IMR-90 (cell line): ENCODE results near the gene UNC13B. TPM values are rescaled to one million over a fixed set of nuclear protein-coding genes. Genes with fewer than 3 reads are reported as not detected.
A peak's percentile ranks its signal among the peaks of the same experiment; 100 is the strongest.

ENCODE experiments used
- ATAC-seq: fragments of 200-7000 bp; cut with Tn5 transposase; 2 replicates; pipeline ENCODE4 v1.9.1; 2020; ENCODE audit warnings: low read depth, mild to moderate bottlenecking, moderate library complexity
- BruUV-seq: library from RNA; stranded (reverse); fragments of 400-500 nt; replicated peaks from 2 replicates; lab custom pipeline; 2021; lab: Mats Ljungman, UMichigan
- CTCF ChIA-PET: fragments of 300-600 bp; formaldehyde crosslinking; extraction: SDS; loops from one replicate; lab custom pipeline; 2021; ENCODE audit warnings: antibody characterized with exemption; lab: Yijun Ruan, JAX
- POLR2A ChIA-PET: fragments of 300-600 bp; sonication (Branson Sonifier 250); formaldehyde crosslinking; loops from one replicate; lab custom pipeline; 2022; ENCODE audit warnings: antibody characterized with exemption; ENCODE audit not compliant: unreplicated experiment; lab: Charles Lee
- DNase-seq: peaks from one replicate; pipeline ENCODE4 v3.0.0; 2013
- H2AFZ ChIP-seq: replicated peaks from 2 replicates; pipeline ENCODE3; 2013; ENCODE audit warnings: low read length, mild to moderate bottlenecking; ENCODE audit not compliant: poor library complexity
- H2AK5ac ChIP-seq: 2 replicates; pipeline ENCODE4 v1.6.1; 2013; ENCODE audit warnings: low read depth, low read length, inconsistent platforms
- H2AK9ac ChIP-seq: replicated peaks from 2 replicates; pipeline ENCODE3; 2013; ENCODE audit warnings: mild to moderate bottlenecking, low read depth, low read length, moderate library complexity; ENCODE audit not compliant: poor library complexity
- H2BK120ac ChIP-seq: 2 replicates; pipeline ENCODE4 v1.6.1; 2013; ENCODE audit warnings: low read depth, low read length, inconsistent platforms
- H2BK15ac ChIP-seq: 3 replicates; pipeline ENCODE4 v1.6.1; 2013; ENCODE audit warnings: low read depth, low read length, inconsistent platforms
- H2BK20ac ChIP-seq: 2 replicates; pipeline ENCODE4 v1.6.1; 2013; ENCODE audit warnings: low read depth, mild to moderate bottlenecking, inconsistent platforms, low read length, moderate library complexity
- H2BK5ac ChIP-seq: 2 replicates; pipeline ENCODE4 v1.6.1; 2013; ENCODE audit warnings: mild to moderate bottlenecking, low read depth, low read length, inconsistent platforms; ENCODE audit not compliant: poor library complexity, severe bottlenecking
- H3K14ac ChIP-seq: replicated peaks from 2 replicates; pipeline ENCODE4 v1.6.1; 2013; ENCODE audit warnings: low read depth, low read length, inconsistent platforms
- H3K18ac ChIP-seq: 2 replicates; pipeline ENCODE4 v1.6.1; 2013; ENCODE audit warnings: low read depth, low read length, control low read depth
- H3K23ac ChIP-seq: 2 replicates; pipeline ENCODE4 v1.6.1; 2013; ENCODE audit warnings: low read depth, low read length, inconsistent platforms
- H3K27ac ChIP-seq: 2 replicates; pipeline ENCODE4 v1.5.1; 2013; ENCODE audit warnings: mild to moderate bottlenecking, control low read depth, low read length; ENCODE audit not compliant: insufficient read depth
- H3K27me3 ChIP-seq: 2 replicates; pipeline ENCODE4 v1.6.1; 2013; ENCODE audit warnings: low read length; ENCODE audit not compliant: control insufficient read depth, insufficient read depth
- H3K36me3 ChIP-seq: 2 replicates; pipeline ENCODE4 v1.6.1; 2013; ENCODE audit warnings: low read length, mixed read lengths; ENCODE audit not compliant: control insufficient read depth, insufficient read depth
- H3K4ac ChIP-seq: 2 replicates; pipeline ENCODE4 v1.6.1; 2013; ENCODE audit warnings: low read depth, low read length, inconsistent platforms
- H3K4me1 ChIP-seq: 2 replicates; pipeline ENCODE4 v1.6.1; 2013; ENCODE audit warnings: low read length, mixed read lengths; ENCODE audit not compliant: control insufficient read depth, insufficient read depth
- H3K4me2 ChIP-seq: 2 replicates; pipeline ENCODE4 v1.6.1; 2013; ENCODE audit warnings: low read depth, mild to moderate bottlenecking, control low read depth, low read length, moderate library complexity
- H3K4me3 ChIP-seq: 2 replicates; pipeline ENCODE4 v1.5.1; 2013; ENCODE audit warnings: low read depth, mild to moderate bottlenecking, control low read depth, low read length, moderate library complexity; ENCODE audit not compliant: insufficient read depth
- H3K56ac ChIP-seq: 2 replicates; pipeline ENCODE4 v1.6.1; 2013; ENCODE audit warnings: low read length, inconsistent platforms; ENCODE audit not compliant: insufficient read depth; ENCODE audit errors: extremely low read depth
- H3K79me1 ChIP-seq, 2 experiments: 2 replicates each; pipeline ENCODE4 v1.6.1; 2013; ENCODE audit warnings: low read length in 2 of 2, inconsistent platforms in 1 of 2, low read depth in 1 of 2
- H3K9ac ChIP-seq: 2 replicates; pipeline ENCODE4 v1.6.1; 2013; ENCODE audit warnings: low read depth, low read length, control low read depth
- H3K9me1 ChIP-seq: 2 replicates; pipeline ENCODE4 v1.6.1; 2013; ENCODE audit warnings: low read length, inconsistent platforms; ENCODE audit not compliant: insufficient read depth
- H3K9me3 ChIP-seq: 2 replicates; pipeline ENCODE4 v1.6.1; 2013; ENCODE audit warnings: low read length; ENCODE audit not compliant: control insufficient read depth, insufficient read depth
- H4K20me1 ChIP-seq: 2 replicates; pipeline ENCODE4 v1.6.1; 2013; ENCODE audit warnings: low read length, inconsistent platforms; ENCODE audit not compliant: insufficient read depth
- H4K5ac ChIP-seq: 2 replicates; pipeline ENCODE4 v1.6.1; 2013; ENCODE audit warnings: mild to moderate bottlenecking, low read depth, low read length, control low read depth
- H4K8ac ChIP-seq, 2 experiments: 2 replicates each; pipeline ENCODE4 v1.6.1; 2013; ENCODE audit warnings: low read depth in 2 of 2, low read length in 2 of 2, control low read depth in 1 of 2, inconsistent platforms in 1 of 2
- H4K91ac ChIP-seq: 2 replicates; pipeline ENCODE4 v1.6.1; 2013; ENCODE audit warnings: low read depth, low read length, inconsistent platforms; ENCODE audit not compliant: insufficient read depth
- BHLHE40 ChIP-seq: fragments of 150-350 bp; IDR thresholded peaks from 2 replicates; pipeline ENCODE4 v1.6.1; 2016; ENCODE audit warnings: mild to moderate bottlenecking, low read depth, low read length
- CEBPB ChIP-seq: IDR thresholded peaks from 2 replicates; pipeline ENCODE4 v1.6.1; 2012; ENCODE audit warnings: low read depth, low read length, improper control_type of control experiment
- CHD1 ChIP-seq: IDR thresholded peaks from 2 replicates; pipeline ENCODE4 v1.6.1; 2012; ENCODE audit warnings: low read depth, low read length, improper control_type of control experiment
- ELK1 ChIP-seq: fragments of 150-350 bp; IDR thresholded peaks from 2 replicates; pipeline ENCODE4 v1.6.1; 2016; ENCODE audit warnings: low read depth, mild to moderate bottlenecking, low read length, moderate library complexity, borderline replicate concordance
- FOS ChIP-seq: fragments of 150-350 bp; IDR thresholded peaks from 2 replicates; pipeline ENCODE4 v1.6.1; 2016; ENCODE audit warnings: low read depth, low read length
- MAFK ChIP-seq: IDR thresholded peaks from 2 replicates; pipeline ENCODE4 v1.6.1; 2012; ENCODE audit warnings: low read depth, low read length, improper control_type of control experiment
- MAZ ChIP-seq: IDR thresholded peaks from 2 replicates; pipeline ENCODE4 v1.6.1; 2012; ENCODE audit warnings: low read depth, mild to moderate bottlenecking, low read length, improper control_type of control experiment, moderate library complexity, borderline replicate concordance
- MXI1 ChIP-seq: IDR thresholded peaks from 2 replicates; pipeline ENCODE4 v1.6.1; 2012; ENCODE audit warnings: low read depth, mild to moderate bottlenecking, low read length, moderate library complexity, borderline replicate concordance
- NFE2L2 ChIP-seq: fragments of 150-350 bp; IDR thresholded peaks from 2 replicates; pipeline ENCODE4 v1.6.1; 2016; ENCODE audit warnings: low read depth, mild to moderate bottlenecking, low read length
- POLR2A ChIP-seq: IDR thresholded peaks from 2 replicates; pipeline ENCODE4 v1.6.1; 2012; ENCODE audit warnings: mild to moderate bottlenecking, low read depth, low read length
- RAD21 ChIP-seq: IDR thresholded peaks from 2 replicates; pipeline ENCODE4 v1.6.1; 2012; ENCODE audit warnings: low read length, improper control_type of control experiment
- RCOR1 ChIP-seq: IDR thresholded peaks from 2 replicates; pipeline ENCODE4 v1.6.1; 2012; ENCODE audit warnings: mild to moderate bottlenecking, low read length, improper control_type of control experiment; ENCODE audit not compliant: insufficient replicate concordance
- RFX5 ChIP-seq: IDR thresholded peaks from 2 replicates; pipeline ENCODE4 v1.8.0; 2012; ENCODE audit warnings: low read depth, mild to moderate bottlenecking, low read length, moderate library complexity
- SMC3 ChIP-seq: fragments of 150-350 bp; IDR thresholded peaks from 2 replicates; pipeline ENCODE4 v1.6.1; 2016; ENCODE audit warnings: low read depth, mild to moderate bottlenecking, antibody characterized with exemption, low read length, moderate library complexity
- USF2 ChIP-seq: fragments of 150-350 bp; IDR thresholded peaks from 2 replicates; pipeline ENCODE4 v1.6.1; 2017; ENCODE audit warnings: mild to moderate bottlenecking, antibody characterized with exemption, low read length, low read depth
- WGBS, 2 experiments: methylation state at CpG; one replicate each; pipeline versions ENCODE4 v1.1.5 to v1.1.7; 2013; ENCODE audit warnings: missing lambda C conversion rate in 2 of 2; ENCODE audit not compliant: insufficient read length in 1 of 2; ENCODE audit errors: extremely low coverage in 2 of 2; 5-methylcytosine and 5-hydroxymethylcytosine counted together
- dilution Hi-C: fragments of 300-500 bp; cut with HindIII; formaldehyde crosslinking; loops from one replicate; pipeline ENCODE4 v1.14.3; 2018; ENCODE audit warnings: low sequenced_read_pairs; ENCODE audit not compliant: unreplicated experiment
- in situ Hi-C: fragments of 300-500 bp; cut with MboI; formaldehyde crosslinking; loops from 3 replicates; pipeline ENCODE4 v1.14.3; 2019; ENCODE audit warnings: low sequenced_read_pairs, inconsistent platforms, mixed read lengths
- intact Hi-C: fragments of 100-400 bp; cut with micrococcal nuclease; formaldehyde crosslinking; loops from 2 replicates; pipeline ENCODE4 v1.10.0; 2022
- polyA plus RNA-seq, 3 experiments: library from polyadenylated mRNA; depleted of rRNA; stranded (reverse); fragments of >200 nt; gene quantifications; 2 replicates each; pipeline ENCODE4 v1.2.3, GENCODE V29; 2012; ENCODE audit warnings: low replicate concordance in 1 of 3
- total RNA-seq: library from RNA; depleted of rRNA; stranded (reverse); fragments of >200 nt; gene quantifications from 2 replicates; pipeline ENCODE4 v1.2.3, GENCODE V29; 2012
- TF ChIP-seq, protein P1 (sequence below): conservative IDR thresholded peaks from 2 replicates; pipeline ENCODE4 v1.5.1; 2012; ENCODE audit warnings: mild to moderate bottlenecking, low read depth, low read length, improper control_type of control experiment

The UNC13B gene
- total and polyA plus RNA-seq, 2 of the 4 experiments (the other 2 are of a cell fraction), result 7.5 to 14.3 TPM

GRCh38 chr9:35385042-35385441, 223.2 kb downstream of the UNC13B start:
- no peak overlapping the region for H2AK9ac ChIP-seq
- ATAC-seq (peak; percentile 96), DNase-seq (peak; percentile 78)
- H3K9me1 ChIP-seq, result peaks cover 4% of the 10 kb centered on the region; the same call in 1 of the 2 replicates
- no peak overlapping the region for H3K27ac ChIP-seq
- intact Hi-C loops (loop anchor here (1.0 kb wide), 1 partner anchor 269 kb away; no protein-coding TSS in a partner anchor), in situ Hi-C loops (no loop called here), dilution Hi-C loops (no loop called here)
- no peaks in the 10 kb centered on the region for H3K79me1 ChIP-seq
- peaks cover 9% of the 10 kb centered on the region for H3K36me3 ChIP-seq
- no peak overlapping the region for H2BK120ac ChIP-seq
- no peak overlapping the region for H3K14ac ChIP-seq
- no peaks in the 10 kb centered on the region for H4K20me1 ChIP-seq
- no peak overlapping the region for H4K8ac ChIP-seq
- no peak overlapping the region for H3K4me2 ChIP-seq
- no peak overlapping the region for H3K56ac ChIP-seq
- H3K27me3 ChIP-seq, result no peaks in the 10 kb centered on the region
- WGBS, 2 experiments, result no CpG with 5 or more reads among the region's 2 CpGs
- no peak overlapping the region for H3K4ac ChIP-seq
- H3K18ac ChIP-seq, result no peak overlapping the region
- ChIA-PET POLR2A (interaction anchor here (0.6 kb wide), 1 partner anchor 91 kb away, joined by 3 read pairs; no protein-coding TSS in a partner anchor), CTCF (interaction anchor here (0.7 to 1.1 kb wide), 5 partner anchors 9 to 269 kb away, joined by 3 to 6 read pairs (median 4); partner anchors contain the start of gene ATOSB)
- no peak overlapping the region for H3K9ac ChIP-seq
- H3K23ac ChIP-seq, result no peak overlapping the region
- no peaks in the 10 kb centered on the region for H3K9me3 ChIP-seq
- no peak overlapping the region for H2BK15ac ChIP-seq
- no peak overlapping the region for H2AK5ac ChIP-seq
- TF ChIP-seq CHD1, result no peak
- TF ChIP-seq ELK1, result no peak
- no peak; the same call in 1 of the 2 replicates for TF ChIP-seq MAZ
- TF ChIP-seq RAD21, result peak; percentile 64
- no peak for TF ChIP-seq CEBPB
- TF ChIP-seq RFX5, result no peak
- no peak for TF ChIP-seq MAFK
- TF ChIP-seq FOS, result no peak
- TF ChIP-seq POLR2A, result no peak
- TF ChIP-seq USF2, result no peak
- no peak for TF ChIP-seq BHLHE40
- no peak for TF ChIP-seq MXI1
- TF ChIP-seq, protein P1, sequence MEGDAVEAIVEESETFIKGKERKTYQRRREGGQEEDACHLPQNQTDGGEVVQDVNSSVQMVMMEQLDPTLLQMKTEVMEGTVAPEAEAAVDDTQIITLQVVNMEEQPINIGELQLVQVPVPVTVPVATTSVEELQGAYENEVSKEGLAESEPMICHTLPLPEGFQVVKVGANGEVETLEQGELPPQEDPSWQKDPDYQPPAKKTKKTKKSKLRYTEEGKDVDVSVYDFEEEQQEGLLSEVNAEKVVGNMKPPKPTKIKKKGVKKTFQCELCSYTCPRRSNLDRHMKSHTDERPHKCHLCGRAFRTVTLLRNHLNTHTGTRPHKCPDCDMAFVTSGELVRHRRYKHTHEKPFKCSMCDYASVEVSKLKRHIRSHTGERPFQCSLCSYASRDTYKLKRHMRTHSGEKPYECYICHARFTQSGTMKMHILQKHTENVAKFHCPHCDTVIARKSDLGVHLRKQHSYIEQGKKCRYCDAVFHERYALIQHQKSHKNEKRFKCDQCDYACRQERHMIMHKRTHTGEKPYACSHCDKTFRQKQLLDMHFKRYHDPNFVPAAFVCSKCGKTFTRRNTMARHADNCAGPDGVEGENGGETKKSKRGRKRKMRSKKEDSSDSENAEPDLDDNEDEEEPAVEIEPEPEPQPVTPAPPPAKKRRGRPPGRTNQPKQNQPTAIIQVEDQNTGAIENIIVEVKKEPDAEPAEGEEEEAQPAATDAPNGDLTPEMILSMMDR, result peak; percentile 61
- TF ChIP-seq RCOR1, result no peak
- no peak for TF ChIP-seq NFE2L2
- TF ChIP-seq SMC3, result peak; percentile 84
- BruUV-seq, result no TSS peak
- H2AFZ ChIP-seq, result no peak overlapping the region
- no peak overlapping the region for H4K5ac ChIP-seq
- H2BK5ac ChIP-seq, result no peak overlapping the region
- no peak overlapping the region for H3K4me3 ChIP-seq
- no peak overlapping the region for H2BK20ac ChIP-seq
- no peak overlapping the region for H4K91ac ChIP-seq
- no peaks in the 10 kb centered on the region for H3K4me1 ChIP-seq
